GM15510 (cell line): ENCODE results near the gene MAP4K4.

Source experiments
- POLR2A ChIP-seq: IDR thresholded peaks from 3 replicates; pipeline ENCODE4 v1.6.1; 2011; ENCODE audit warnings: borderline replicate concordance; ENCODE audit not compliant: insufficient read length; ENCODE audit errors: extremely low read depth

MAP4K4 gene

GRCh38 chr2:101828257-101828656 lies 130.8 kb downstream of the MAP4K4 start:
- no peak for TF ChIP-seq POLR2A

GRCh38 chr2:101828673-101829334 lies 131.3 kb downstream of the MAP4K4 start:
- no peak for TF ChIP-seq POLR2A

GRCh38 chr2:101829429-101829828 lies 131.9 kb downstream of the MAP4K4 start:
- no peak for TF ChIP-seq POLR2A

- no peak for TF ChIP-seq POLR2A
These were observed 132.6 kb downstream of the MAP4K4 start for GRCh38 chr2:101830146-101830545.

- TF ChIP-seq POLR2A: no peak
These were observed 133.0 kb downstream of the MAP4K4 start for GRCh38 chr2:101830555-101830954.

- TF ChIP-seq POLR2A: no peak
These were observed 133.9 kb downstream of the MAP4K4 start for GRCh38 chr2:101831351-101831865.

GRCh38 chr2:101832114-101832513 lies 134.6 kb downstream of the MAP4K4 start:
- no peak for TF ChIP-seq POLR2A

GRCh38 chr2:101833890-101834523 lies 136.5 kb downstream of the MAP4K4 start:
- no peak for TF ChIP-seq POLR2A

GRCh38 chr2:101837354-101837753 lies 139.8 kb downstream of the MAP4K4 start:
- TF ChIP-seq POLR2A: no peak

- TF ChIP-seq POLR2A: no peak
These were observed 144.3 kb downstream of the MAP4K4 start for GRCh38 chr2:101841679-101842327.

- no peak for TF ChIP-seq POLR2A
These were observed 145.0 kb downstream of the MAP4K4 start for GRCh38 chr2:101842471-101842870.

GRCh38 chr2:101843048-101843447 lies 145.5 kb downstream of the MAP4K4 start:
- TF ChIP-seq POLR2A: no peak

GRCh38 chr2:101843471-101843870 lies 146.0 kb downstream of the MAP4K4 start:
- TF ChIP-seq POLR2A: no peak

GRCh38 chr2:101844055-101844635 lies 146.6 kb downstream of the MAP4K4 start:
- no peak for TF ChIP-seq POLR2A

- TF ChIP-seq POLR2A: no peak
These were observed 149.5 kb downstream of the MAP4K4 start for GRCh38 chr2:101846973-101847372.
